Islet precursor cell (in vitro differentiated cells): ENCODE results near the gene ACOT4.
"Not testable (repeated sequence)": the region's sequence is repeated elsewhere in the genome, so short reads cannot be mapped to it uniquely, and the experiment has no call there.

Source experiments
- DNase-seq: peaks from one replicate; pipeline ENCODE4 v3.0.0-alpha.2; 2018

The ACOT4 gene

DNA sequence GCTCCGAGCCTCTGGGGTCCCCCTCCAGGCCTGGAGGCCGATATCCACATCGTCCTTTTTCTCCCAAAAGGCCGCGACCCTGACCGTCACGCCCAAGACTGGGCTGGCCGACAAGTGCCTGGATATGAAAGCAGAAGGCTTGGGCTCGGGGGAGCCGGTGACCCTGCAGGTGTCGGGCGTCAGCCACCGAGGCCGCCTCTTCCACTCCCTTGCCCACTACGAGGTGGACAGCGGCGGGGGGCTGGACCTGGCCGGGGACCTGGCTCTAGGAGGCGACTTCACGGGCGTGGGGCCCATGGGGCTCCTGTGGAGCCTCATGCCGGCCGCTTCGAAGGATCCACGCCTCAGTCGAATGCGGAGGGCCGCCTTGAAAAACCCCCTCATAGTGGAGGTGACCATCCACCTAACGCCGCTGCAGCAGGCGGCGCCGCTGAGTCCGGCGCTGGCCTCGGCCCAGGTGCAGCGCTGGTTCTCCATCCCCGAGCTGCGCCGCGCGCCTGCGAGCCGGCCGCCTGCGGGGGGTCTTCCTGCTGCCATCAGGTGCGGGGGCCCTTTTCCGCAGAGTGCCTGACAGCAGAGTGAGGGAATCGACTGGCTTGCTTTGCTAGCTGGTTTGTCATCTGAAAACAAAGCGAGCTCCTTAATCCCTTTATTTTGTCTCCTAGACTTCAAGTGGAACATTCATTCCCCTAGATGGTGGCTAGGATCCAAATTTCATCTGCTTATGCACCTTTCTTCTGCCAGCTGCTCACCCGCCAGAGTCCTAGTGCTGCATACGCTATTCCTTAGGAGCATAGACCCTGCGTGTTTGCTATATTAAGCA is 42.5 kb downstream of the ACOT4 start:
- DNase-seq = peak; percentile 73

DNA sequence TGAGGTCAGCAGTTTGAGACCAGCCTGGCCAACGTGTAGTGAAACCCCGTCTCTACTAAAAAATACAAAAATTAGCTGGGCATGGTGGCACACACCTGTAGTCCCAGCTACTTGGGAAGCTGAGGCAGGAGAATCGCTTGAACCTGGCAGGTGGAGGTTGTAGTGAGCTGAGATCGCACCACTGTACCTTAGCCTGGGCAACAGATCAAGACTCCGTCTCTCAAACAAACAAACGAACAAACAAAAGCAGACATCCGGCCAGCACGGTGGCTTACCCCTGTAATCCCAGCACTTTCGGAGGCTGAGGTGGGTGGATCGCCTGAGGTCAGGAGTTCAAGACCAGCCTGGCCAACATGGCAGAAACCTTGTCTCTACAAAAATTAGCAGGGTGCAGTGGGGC is 44.7 kb downstream of the ACOT4 start:
- DNase-seq = not testable (repeated sequence)

DNA sequence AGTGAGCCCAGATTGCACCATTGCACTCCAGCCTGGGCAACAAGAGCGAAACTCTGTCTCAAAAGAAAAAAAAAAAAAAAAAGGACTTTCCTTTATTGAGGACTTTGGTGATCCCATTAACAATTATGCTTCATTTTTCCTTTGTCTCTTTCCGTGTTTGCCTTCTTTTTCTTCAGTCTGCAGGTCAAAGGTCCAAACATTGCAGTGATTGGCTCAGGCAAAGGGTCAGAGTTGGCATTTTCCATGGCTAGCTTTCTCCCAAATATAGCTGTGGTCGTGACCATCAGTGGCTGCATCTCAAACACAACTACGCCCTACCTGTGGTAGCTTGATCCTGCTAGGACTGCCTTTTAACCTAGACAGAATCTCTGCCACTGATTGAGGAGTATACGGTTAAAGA is 46.2 kb downstream of the ACOT4 start:
- DNase-seq = no peak

DNA sequence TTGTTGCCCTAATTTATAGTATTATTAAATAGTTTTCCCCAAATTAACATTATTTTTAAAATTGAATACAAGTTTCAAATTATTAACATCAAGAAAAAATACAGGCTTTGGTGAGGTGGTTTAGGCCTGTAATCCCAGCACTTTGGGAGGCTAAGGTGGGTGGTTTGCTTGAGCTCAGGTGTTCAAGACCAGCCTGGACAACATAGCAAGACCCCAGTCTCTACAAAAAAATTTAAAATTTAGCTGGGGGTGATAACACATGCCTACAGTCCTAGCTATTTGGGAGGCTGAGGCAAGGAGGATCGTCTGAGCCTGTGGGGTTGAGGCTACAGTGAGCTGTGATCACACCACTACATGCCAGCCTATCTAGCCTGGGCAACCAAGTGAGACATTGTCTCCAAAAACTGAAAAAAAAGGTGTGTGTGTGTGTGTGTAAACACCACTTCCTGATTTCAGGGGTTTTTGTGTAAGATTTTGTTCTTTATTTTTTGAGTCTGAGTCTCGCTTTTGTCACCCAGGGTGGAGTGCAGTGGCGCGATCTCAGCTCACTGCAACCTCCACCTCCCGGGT is 49.2 kb downstream of the ACOT4 start:
- no peak for DNase-seq

DNA sequence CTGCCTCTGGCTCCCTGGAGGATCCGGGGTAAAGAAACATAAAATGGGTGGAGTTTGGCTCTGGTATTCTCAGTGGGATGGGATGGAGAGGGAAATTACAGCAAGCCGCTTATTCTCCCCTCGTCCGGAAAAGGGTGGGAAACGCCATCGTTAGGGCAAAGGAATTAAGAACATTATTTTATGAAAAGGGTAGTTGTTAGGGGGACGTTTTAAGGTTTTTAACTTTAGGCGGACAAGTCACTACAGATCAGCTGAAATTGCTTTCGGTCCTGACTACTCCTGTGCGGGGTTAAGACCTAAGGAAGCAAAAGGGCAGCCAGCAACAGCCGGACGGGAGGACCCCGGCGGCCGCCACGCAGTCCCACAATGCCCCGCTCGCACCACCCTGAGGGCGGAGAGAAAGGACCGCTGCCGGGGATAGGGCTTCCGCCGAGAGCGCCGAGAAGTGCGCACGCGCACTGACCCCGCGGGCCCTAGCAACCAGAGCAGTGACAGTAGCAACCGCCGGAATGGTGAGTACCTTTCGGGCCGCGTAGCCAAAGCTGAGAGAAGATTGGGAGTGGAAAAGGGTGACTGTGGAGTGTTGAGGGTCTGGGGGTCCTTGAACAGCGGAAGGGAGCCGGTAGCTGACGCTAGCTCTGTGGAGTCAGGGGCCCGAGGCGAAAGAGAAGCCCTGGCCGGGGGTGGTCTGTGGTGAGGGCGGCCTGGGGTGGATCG is 53.0 kb downstream of the ACOT4 start, which contains the start of gene DNAL1:
DNAL1 (plus strand) TSS at position 456 of the 717 bp plus-strand sequence; CDS start at position 510, 54 bp downstream.
- DNase-seq = peak; percentile 97

DNA sequence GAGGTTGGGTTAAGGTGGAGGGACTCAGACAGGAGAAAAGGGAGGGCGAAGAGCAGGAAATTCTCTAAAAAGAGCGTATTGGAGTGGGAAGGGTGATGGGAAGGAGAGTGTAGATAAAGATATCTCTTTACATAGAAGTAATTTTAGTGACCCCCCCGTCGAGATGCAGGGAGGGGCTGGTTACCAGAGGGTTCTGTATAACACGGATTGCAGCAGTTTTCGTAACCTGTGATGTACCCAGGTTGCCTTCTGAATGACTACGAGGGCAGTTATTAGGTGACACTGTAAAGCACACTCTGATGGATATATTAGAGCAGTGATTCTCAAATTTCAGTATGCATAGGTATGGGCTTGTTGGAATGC is 53.6 kb downstream of the ACOT4 start:
- DNase-seq = no peak
